ENCODE data around the gene SEMA3A.
"Not testable (repeated sequence)": the region's sequence is repeated elsewhere in the genome, so short reads cannot be mapped to it uniquely, and the experiment has no call there.

SEMA3A gene

GRCh38 chr7:84055904-84056605 lies 138.5 kb downstream of the SEMA3A start:
- peak; percentile 38 for DNase-seq (ENCODE audit: extremely low read depth, low read depth)
- TF ChIP-seq, protein P1, sequence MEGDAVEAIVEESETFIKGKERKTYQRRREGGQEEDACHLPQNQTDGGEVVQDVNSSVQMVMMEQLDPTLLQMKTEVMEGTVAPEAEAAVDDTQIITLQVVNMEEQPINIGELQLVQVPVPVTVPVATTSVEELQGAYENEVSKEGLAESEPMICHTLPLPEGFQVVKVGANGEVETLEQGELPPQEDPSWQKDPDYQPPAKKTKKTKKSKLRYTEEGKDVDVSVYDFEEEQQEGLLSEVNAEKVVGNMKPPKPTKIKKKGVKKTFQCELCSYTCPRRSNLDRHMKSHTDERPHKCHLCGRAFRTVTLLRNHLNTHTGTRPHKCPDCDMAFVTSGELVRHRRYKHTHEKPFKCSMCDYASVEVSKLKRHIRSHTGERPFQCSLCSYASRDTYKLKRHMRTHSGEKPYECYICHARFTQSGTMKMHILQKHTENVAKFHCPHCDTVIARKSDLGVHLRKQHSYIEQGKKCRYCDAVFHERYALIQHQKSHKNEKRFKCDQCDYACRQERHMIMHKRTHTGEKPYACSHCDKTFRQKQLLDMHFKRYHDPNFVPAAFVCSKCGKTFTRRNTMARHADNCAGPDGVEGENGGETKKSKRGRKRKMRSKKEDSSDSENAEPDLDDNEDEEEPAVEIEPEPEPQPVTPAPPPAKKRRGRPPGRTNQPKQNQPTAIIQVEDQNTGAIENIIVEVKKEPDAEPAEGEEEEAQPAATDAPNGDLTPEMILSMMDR (IDR thresholded peaks at IDR 0.05; ENCODE audit: low read depth, low read length, missing control alignments) = no peak
- no peak overlapping the region for H3K4me3 ChIP-seq (replicated peaks; ENCODE audit: low read depth, low read length)

DNA sequence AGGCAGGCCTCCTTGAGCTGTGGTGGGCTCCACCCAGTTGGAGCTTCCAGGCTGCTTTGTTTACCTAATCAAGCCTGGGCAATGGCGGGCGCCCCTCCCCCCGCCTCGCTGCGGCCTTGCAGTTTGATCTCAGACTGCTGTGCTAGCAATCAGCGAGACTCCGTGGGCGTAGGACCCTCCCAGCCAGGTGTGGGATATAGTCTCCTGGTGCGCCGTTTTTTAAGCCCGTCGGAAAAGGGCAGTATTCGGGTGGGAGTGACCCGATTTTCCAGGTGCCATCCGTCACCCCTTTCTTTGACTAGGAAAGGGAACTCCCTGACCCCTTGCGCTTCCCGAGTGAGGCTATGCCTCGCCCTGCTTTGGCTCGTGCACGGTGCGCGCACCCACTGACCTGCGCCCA lies 139.4 kb downstream of the SEMA3A start:
- not testable (repeated sequence) for H3K4me3 ChIP-seq (replicated peaks; ENCODE audit: low read depth, low read length); DNase-seq (ENCODE audit: extremely low read depth, low read depth)

- H3K4me3 ChIP-seq (replicated peaks; ENCODE audit: low read depth, low read length) = no peak overlapping the region
- TF ChIP-seq, protein P1 (IDR thresholded peaks at IDR 0.05; ENCODE audit: low read depth, low read length, missing control alignments) = no peak
- no peak for DNase-seq (ENCODE audit: extremely low read depth, low read depth)
Measured at GRCh38 chr7:84049071-84049836, 145.3 kb downstream of the SEMA3A start.

DNA sequence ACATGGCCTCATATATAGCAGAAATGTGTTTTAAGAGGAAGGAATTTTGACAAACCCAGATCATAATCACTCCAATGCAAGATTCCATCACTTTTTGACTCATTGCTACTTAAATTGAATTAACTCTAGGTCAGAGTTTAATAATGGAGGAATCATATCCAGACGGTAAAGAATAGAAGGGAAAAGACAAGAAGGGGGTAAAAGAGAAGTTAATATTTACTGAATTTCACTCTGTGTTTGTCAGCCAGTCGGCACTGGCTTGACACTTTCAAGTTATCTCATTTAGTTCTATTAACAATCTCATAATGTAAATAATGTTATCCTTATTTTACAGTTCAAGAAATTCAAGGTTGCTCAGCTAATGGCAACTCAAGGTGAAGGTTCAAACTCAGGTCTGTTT lies 147.5 kb downstream of the SEMA3A start:
- TF ChIP-seq, protein P1 (IDR thresholded peaks at IDR 0.05; ENCODE audit: low read depth, low read length, missing control alignments) = no peak
- DNase-seq (ENCODE audit: extremely low read depth, low read depth) = no peak

GRCh38 chr7:84044834-84045233 lies 149.8 kb downstream of the SEMA3A start:
- TF ChIP-seq, protein P1 (IDR thresholded peaks at IDR 0.05; ENCODE audit: low read depth, low read length, missing control alignments) = no peak
- no peak for DNase-seq (ENCODE audit: extremely low read depth, low read depth)
- H3K4me3 ChIP-seq (replicated peaks; ENCODE audit: low read depth, low read length) = no peak overlapping the region

More for the DNA sequence above, 147.5 kb downstream of the SEMA3A start:
- H3K4me3 ChIP-seq (replicated peaks; ENCODE audit: low read depth, low read length) = no peak overlapping the region

DNA sequence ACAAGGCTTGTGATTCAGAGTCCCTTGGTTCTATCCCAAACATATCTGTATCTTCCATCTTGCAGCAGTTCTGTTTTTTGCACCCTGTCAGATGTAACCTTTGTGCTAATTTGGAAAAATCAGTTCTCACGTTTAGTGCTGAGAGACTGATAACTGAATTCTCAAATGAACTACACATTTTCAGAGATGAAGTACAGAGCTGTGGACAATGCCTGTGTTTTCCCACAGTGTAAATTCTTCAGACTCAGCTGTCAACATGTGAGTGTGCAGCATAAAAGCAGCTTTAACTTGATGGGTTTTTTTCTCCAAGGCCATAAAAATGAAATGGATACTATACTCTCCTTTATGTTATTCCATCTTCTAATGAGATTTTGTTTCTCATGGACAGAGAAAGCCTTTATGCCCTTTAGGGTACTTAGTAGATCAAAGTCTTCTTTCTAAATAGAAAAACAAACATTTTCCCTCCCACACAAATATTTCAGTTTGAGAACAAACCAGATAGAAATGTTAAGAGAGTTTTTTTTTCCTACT lies 150.9 kb downstream of the SEMA3A start:
- H3K4me3 ChIP-seq (replicated peaks; ENCODE audit: low read depth, low read length) = no peak overlapping the region
- TF ChIP-seq, protein P1 (IDR thresholded peaks at IDR 0.05; ENCODE audit: low read depth, low read length, missing control alignments) = no peak
- DNase-seq (ENCODE audit: extremely low read depth, low read depth) = no peak

DNA sequence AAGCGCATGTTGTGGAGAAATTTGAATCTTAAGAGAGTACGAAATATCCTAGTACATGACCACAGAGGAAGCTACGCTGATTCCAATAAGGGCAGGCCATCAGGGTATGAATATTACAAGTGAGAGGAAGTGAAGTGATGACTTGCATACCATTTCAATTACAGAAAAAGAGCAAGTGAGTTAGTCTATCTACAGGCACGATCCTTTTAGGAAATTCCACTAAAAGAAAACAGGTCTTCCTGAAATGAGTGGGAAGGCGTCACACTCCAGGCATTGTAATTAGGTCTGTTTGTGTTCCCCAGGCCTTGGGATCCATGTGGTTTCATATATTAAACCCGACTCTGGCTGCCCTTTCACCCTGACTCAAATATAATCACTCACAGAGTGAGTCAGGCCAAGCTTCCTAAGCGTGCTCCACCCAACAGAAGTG lies 152.5 kb downstream of the SEMA3A start:
- TF ChIP-seq, protein P1 (IDR thresholded peaks at IDR 0.05; ENCODE audit: low read depth, low read length, missing control alignments) = no peak
- peak; percentile 85 for DNase-seq (ENCODE audit: extremely low read depth, low read depth)
- H3K4me3 ChIP-seq (replicated peaks; ENCODE audit: low read depth, low read length) = no peak overlapping the region
